A673 (cell line): Measurements from ENCODE around the gene UTP11. TPM values are rescaled to one million over a fixed set of nuclear protein-coding genes. Genes with fewer than 3 reads are reported as not detected.

Source experiments
- BruUV-seq: library from RNA; stranded (reverse); fragments of 400-500 nt; replicated peaks from 2 replicates; lab custom pipeline; 2021; lab: Mats Ljungman, UMichigan
- CTCF ChIA-PET: fragments of 300-600 bp; sonication (Branson Sonifier 250); formaldehyde crosslinking; loops from one replicate; lab custom pipeline; 2022; ENCODE audit warnings: antibody characterized with exemption; lab: Charles Lee
- POLR2A ChIA-PET: fragments of 300-600 bp; sonication (Branson Sonifier 250); formaldehyde crosslinking; loops from one replicate; lab custom pipeline; 2022; ENCODE audit warnings: antibody characterized with exemption; ENCODE audit not compliant: low non-redundant PET; lab: Charles Lee
- DNase-seq: peaks from one replicate; pipeline ENCODE4 v3.0.0-alpha.2; 2015; ENCODE audit warnings: low spot score
- H3K27ac ChIP-seq: fragments of 200-600 bp; sonication (generic); 2 replicates; pipeline ENCODE4 v1.5.1; 2016; ENCODE audit warnings: mixed run types, low read depth, mild to moderate bottlenecking, mixed read lengths, antibody characterized with exemption, low read length; ENCODE audit not compliant: poor library complexity, severe bottlenecking
- H3K27me3 ChIP-seq: fragments of 200-600 bp; sonication (generic); replicated peaks from 2 replicates; pipeline ENCODE4 v1.6.1; 2017; ENCODE audit warnings: mixed run types, low read depth, mild to moderate bottlenecking, mixed read lengths, antibody characterized with exemption, low read length; ENCODE audit not compliant: insufficient read depth, poor library complexity
- H3K36me3 ChIP-seq: fragments of 200-600 bp; sonication (generic); 2 replicates; pipeline ENCODE4 v1.6.1; 2016; ENCODE audit warnings: mixed run types, mild to moderate bottlenecking, mixed read lengths, antibody characterized with exemption, low read length; ENCODE audit not compliant: insufficient read depth, poor library complexity, severe bottlenecking
- H3K4me1 ChIP-seq: fragments of 200-600 bp; sonication (generic); 2 replicates; pipeline ENCODE4 v1.6.1; 2017; ENCODE audit warnings: mixed run types, mild to moderate bottlenecking, mixed read lengths, antibody characterized with exemption, low read length; ENCODE audit not compliant: insufficient read depth, poor library complexity, severe bottlenecking
- H3K4me3 ChIP-seq: fragments of 200-600 bp; sonication (generic); 2 replicates; pipeline ENCODE4 v1.5.1; 2016; ENCODE audit warnings: low read depth, mixed run types, mild to moderate bottlenecking, mixed read lengths, low read length; ENCODE audit not compliant: poor library complexity, severe bottlenecking
- H3K9me3 ChIP-seq: fragments of 200-600 bp; sonication (generic); 2 replicates; pipeline ENCODE4 v1.6.1; 2016; ENCODE audit warnings: mixed run types, low read depth, mild to moderate bottlenecking, mixed read lengths, antibody characterized with exemption, low read length; ENCODE audit not compliant: poor library complexity, severe bottlenecking
- CTCF ChIP-seq: fragments of 300-800, 200-600 bp; sonication (generic); conservative IDR thresholded peaks from 2 replicates; pipeline ENCODE4 v1.5.1; 2017; ENCODE audit warnings: low read depth, mild to moderate bottlenecking, antibody characterized with exemption, low read length, moderate library complexity, mixed read lengths
- EZH2 ChIP-seq: fragments of 200-600 bp; sonication (generic); IDR thresholded peaks from 2 replicates; pipeline ENCODE4 v1.6.1; 2017; ENCODE audit warnings: borderline replicate concordance, low read depth, mild to moderate bottlenecking, mixed read lengths, antibody characterized with exemption, low read length; ENCODE audit not compliant: poor library complexity, severe bottlenecking
- intact Hi-C: fragments of 100-400 bp; cut with micrococcal nuclease; formaldehyde crosslinking; loops from one replicate; pipeline ENCODE4 v1.10.0; 2022; ENCODE audit not compliant: unreplicated experiment
- total RNA-seq: library from RNA; stranded (reverse); gene quantifications from 2 replicates; pipeline ENCODE4 v1.2.3, GENCODE V29; 2021

The UTP11 gene
- total RNA-seq, 1 experiment from 2014 or later = 113 TPM

- POLR2A ChIA-PET = interaction anchor here (0.6 kb wide), 1 partner anchor 13 kb away, joined by 3 read pairs; no protein-coding TSS in a partner anchor
- no TSS peak for BruUV-seq
- CTCF ChIA-PET = interaction anchor here (0.6 kb wide), 1 partner anchor 12 kb away, joined by 3 read pairs; no protein-coding TSS in a partner anchor
- Histone ChIP-seq H3K4me1 (peaks cover 36% of the 10 kb centered on the region), H3K27me3 (no peaks in the 10 kb centered on the region), H3K36me3 (peaks cover 47% of the 10 kb centered on the region), H3K9me3 (no peaks in the 10 kb centered on the region), H3K27ac (peak overlapping the region; percentile 17), H3K4me3 (peak overlapping the region; percentile 57)
- TF ChIP-seq CTCF (peak; percentile 20; the same call in 1 of the 2 replicates), EZH2 (no peak)
- intact Hi-C loops = loop anchor here (10.0 kb wide), 1 partner anchor 319 kb away; the partner anchor contains the start of gene CDCA8
- DNase-seq = no peak
Measured at GRCh38 chr1:38014171-38014570, 1.6 kb downstream of the UTP11 start.

- Histone ChIP-seq H3K27ac (peak overlapping the region; percentile 83), H3K36me3 (peaks cover 54% of the 10 kb centered on the region), H3K4me1 (peaks cover 36% of the 10 kb centered on the region), H3K4me3 (peak overlapping the region; percentile 57), H3K9me3 (no peaks in the 10 kb centered on the region), H3K27me3 (no peaks in the 10 kb centered on the region)
- DNase-seq = no peak
- TF ChIP-seq EZH2 (no peak), CTCF (no peak)
- no TSS peak for BruUV-seq
- CTCF ChIA-PET = interaction anchor here (1.0 kb wide), 1 partner anchor 12 kb away, joined by 3 read pairs; no protein-coding TSS in a partner anchor
- intact Hi-C loops = loop anchor here (10.0 kb wide), 1 partner anchor 320 kb away; the partner anchor contains the start of gene CDCA8
- POLR2A ChIA-PET = interaction anchor here (0.6 kb wide), 1 partner anchor 12 kb away, joined by 3 read pairs; no protein-coding TSS in a partner anchor
Measured at GRCh38 chr1:38014724-38015424, 2.3 kb downstream of the UTP11 start.

GRCh38 chr1:38015978-38016725 is 3.6 kb downstream of the UTP11 start:
- CTCF ChIA-PET = interaction anchor here (1.0 kb wide), 1 partner anchor 11 kb away, joined by 3 read pairs; no protein-coding TSS in a partner anchor
- no peak for DNase-seq
- TF ChIP-seq EZH2 (no peak), CTCF (no peak)
- Histone ChIP-seq H3K9me3 (no peaks in the 10 kb centered on the region), H3K36me3 (peaks cover 63% of the 10 kb centered on the region), H3K4me1 (peaks cover 44% of the 10 kb centered on the region), H3K27ac (peak overlapping the region; percentile 83), H3K27me3 (no peaks in the 10 kb centered on the region), H3K4me3 (no peak overlapping the region)
- intact Hi-C loops = loop anchor here (10.0 kb wide), 1 partner anchor 321 kb away; the partner anchor contains the start of gene CDCA8
- BruUV-seq = no TSS peak
- POLR2A ChIA-PET = no interaction called here
